Neural cell (in vitro differentiated cells): ENCODE data around the gene LRRC74A.

ENCODE experiments used
- CTCF ChIP-seq: fragments of 450-650 bp; IDR thresholded peaks from 2 replicates; pipeline ENCODE4 v1.5.1; 2014; ENCODE audit warnings: antibody characterized with exemption, mild to moderate bottlenecking, moderate library complexity; ENCODE audit not compliant: poor library complexity, severe bottlenecking
- EZH2 ChIP-seq: fragments of 200-600, 300-800 bp; shearing (Covaris generic), sonication (generic); IDR thresholded peaks from 2 replicates; pipeline ENCODE4 v1.6.1; 2014; ENCODE audit warnings: antibody characterized with exemption, low read length, borderline replicate concordance, mild to moderate bottlenecking; ENCODE audit not compliant: insufficient read depth, poor library complexity, severe bottlenecking
- POLR2AphosphoS5 ChIP-seq: IDR thresholded peaks from 2 replicates; pipeline ENCODE4 v1.6.1; 2012
- RAD21 ChIP-seq: fragments of 450-650 bp; conservative IDR thresholded peaks from 2 replicates; pipeline ENCODE4 v1.6.1; 2014; ENCODE audit warnings: antibody characterized with exemption, mild to moderate bottlenecking, moderate library complexity
- REST ChIP-seq: IDR thresholded peaks from 2 replicates; pipeline ENCODE4 v1.6.1; 2012; ENCODE audit warnings: borderline replicate concordance
- TAF1 ChIP-seq: IDR thresholded peaks from 2 replicates; pipeline ENCODE4 v1.6.1; 2012; ENCODE audit warnings: low read depth

- no peak for TF ChIP-seq TAF1
- TF ChIP-seq CTCF: peak; percentile 52
- TF ChIP-seq POLR2AphosphoS5: peak; percentile 69
- TF ChIP-seq EZH2: no peak
- no peak for TF ChIP-seq REST
- TF ChIP-seq RAD21: peak; percentile 54
Measured at GRCh38 chr14:76918782-76919394, 92.7 kb downstream of the LRRC74A start.
